K562 (cell line): Measurements from ENCODE around the gene NTSR1. TPM values are rescaled to one million over a fixed set of nuclear protein-coding genes. Genes with fewer than 3 reads are reported as not detected.

Experiments
- AFF4 ChIP-seq: sonication (generic); formaldehyde crosslinking; IDR thresholded peaks from 2 replicates; pipeline ENCODE4 v1.8.0; 2023; ENCODE audit warnings: mild to moderate bottlenecking, missing genetic modification reagents
- ARID2 ChIP-seq: fragments of 450-650 bp; IDR thresholded peaks from 2 replicates; pipeline ENCODE4 v1.6.1; 2017; ENCODE audit warnings: antibody characterized with exemption, mild to moderate bottlenecking
- CEBPB ChIP-seq: fragments of 450-650 bp; IDR thresholded peaks from 2 replicates; pipeline ENCODE4 v1.6.1; 2016; ENCODE audit warnings: missing genetic modification characterization, missing compliant biosample characterization
- CHD7 ChIP-seq: fragments of 200-600 bp; sonication (generic); IDR thresholded peaks from one replicate; pipeline ENCODE4 v1.6.1; 2012; ENCODE audit warnings: mild to moderate bottlenecking, low read depth, low read length, inconsistent platforms
- CREM ChIP-seq: IDR thresholded peaks from 2 replicates; pipeline ENCODE4 v1.6.1; 2014; ENCODE audit warnings: antibody characterized with exemption, low read depth
- E2F1 ChIP-seq: sonication (generic); formaldehyde crosslinking; IDR thresholded peaks from 2 replicates; pipeline ENCODE4 v1.8.1; 2023; ENCODE audit warnings: mild to moderate bottlenecking, missing genetic modification reagents, moderate library complexity
- HNRNPK ChIP-seq: fragments of 200-400 bp; formaldehyde crosslinking; IDR thresholded peaks from one replicate; pipeline ENCODE4 v1.6.1; 2018; ENCODE audit warnings: mild to moderate bottlenecking, low read depth, low read length; ENCODE audit not compliant: poor library complexity, severe bottlenecking
- POLR2AphosphoS5 ChIP-seq: IDR thresholded peaks from 2 replicates; pipeline ENCODE4 v1.6.1; 2011; ENCODE audit warnings: mild to moderate bottlenecking, low read depth, low read length, moderate library complexity; ENCODE audit not compliant: control insufficient read depth, insufficient read depth
- RFX1 ChIP-seq: fragments of 450-650 bp; IDR thresholded peaks from 2 replicates; pipeline ENCODE4 v1.6.1; 2016; ENCODE audit warnings: mild to moderate bottlenecking, moderate library complexity
- TEAD2 ChIP-seq: fragments of 450-650 bp; IDR thresholded peaks from 2 replicates; pipeline ENCODE4 v1.6.1; 2016; ENCODE audit warnings: missing genetic modification characterization, control low read depth, missing compliant biosample characterization
- ZBED1 ChIP-seq: IDR thresholded peaks from 2 replicates; pipeline ENCODE4 v1.6.1; 2014
- polyA plus RNA-seq, 8 experiments: library from polyadenylated mRNA; depleted of rRNA in 4 of 8; stranded (reverse) in 5 of 8; unstranded in 3 of 8; fragments of >200 nt; fragmentation: Nextera tagmentation in 2 of 8; fragmentation: Illumina TruSeq in 1 of 8; extraction: Ambion mirVana in 2 of 8; extraction: Trizol in 1 of 8; gene quantifications; 2 replicates each; pipeline versions ENCODE4 v1.2.1 to v1.2.3, GENCODE V29; 2011 to 2014; ENCODE audit warnings: inconsistent platforms in 1 of 8, missing spikeins in 1 of 8
- total RNA-seq, 7 experiments: library from RNA; depleted of rRNA in 6 of 7; stranded (reverse); fragments of >200 nt in 6 of 7; fragmentation: Illumina TruSeq in 2 of 7; extraction: Trizol in 2 of 7; gene quantifications; 2 replicates each; pipeline versions ENCODE4 v1.2.1 to v1.2.3, GENCODE V29; 2011 to 2021; ENCODE audit warnings: low replicate concordance in 1 of 7

NTSR1 gene
- total and polyA plus RNA-seq, 9 of the 15 experiments (the other 6 are each of a cell fraction or from before 2014, with no cell fraction given), result 0.04 to 0.40 (median 0.13) TPM; not detected in 3

GRCh38 chr20:62795023-62795761 lies 86.6 kb downstream of the NTSR1 start (continued):
- no peak for TF ChIP-seq CHD7
- TF ChIP-seq TEAD2, result no peak
- 0 out of 2 replicates have a peak, but pooled peaks have one; percentile 5 for TF ChIP-seq CREM
- no peak for TF ChIP-seq CEBPB (tag)
- TF ChIP-seq RFX1, result no peak
- no peak for TF ChIP-seq ZBED1
- peak; percentile 49 for TF ChIP-seq AFF4 (CRISPR knock-in tag)
- no peak for TF ChIP-seq ARID2
- TF ChIP-seq HNRNPK, result no peak
- TF ChIP-seq E2F1 (CRISPR knock-in tag), result no peak
- no peak for TF ChIP-seq POLR2AphosphoS5
